ENCODE measurements around the gene MAP2K7.
A peak's percentile ranks its signal among the peaks of the same experiment; 100 is the strongest.

MAP2K7 gene

DNA sequence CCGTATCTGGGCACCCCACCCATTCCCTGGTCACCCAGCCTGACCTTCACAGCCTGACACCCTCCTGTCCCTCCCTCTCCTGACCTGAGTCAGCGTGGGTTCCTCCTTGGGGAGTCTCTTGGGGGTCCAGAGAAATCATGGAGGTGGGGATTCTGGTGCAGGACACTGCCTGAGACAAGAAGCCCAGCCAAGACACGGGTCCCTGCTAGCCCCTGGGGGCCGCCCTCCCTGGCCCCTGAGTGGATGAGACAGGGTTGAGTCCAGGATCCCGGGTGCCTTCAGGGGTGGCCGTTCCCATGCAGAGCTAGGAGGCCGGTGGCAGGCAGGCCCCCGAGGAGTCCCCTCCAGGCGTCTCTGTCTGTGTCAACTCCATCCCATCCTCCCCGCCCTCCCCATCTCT is 1.6 kb downstream of the MAP2K7 start:
- no peak for DNase-seq (ENCODE audit: low read depth)
- TF ChIP-seq, protein P1, sequence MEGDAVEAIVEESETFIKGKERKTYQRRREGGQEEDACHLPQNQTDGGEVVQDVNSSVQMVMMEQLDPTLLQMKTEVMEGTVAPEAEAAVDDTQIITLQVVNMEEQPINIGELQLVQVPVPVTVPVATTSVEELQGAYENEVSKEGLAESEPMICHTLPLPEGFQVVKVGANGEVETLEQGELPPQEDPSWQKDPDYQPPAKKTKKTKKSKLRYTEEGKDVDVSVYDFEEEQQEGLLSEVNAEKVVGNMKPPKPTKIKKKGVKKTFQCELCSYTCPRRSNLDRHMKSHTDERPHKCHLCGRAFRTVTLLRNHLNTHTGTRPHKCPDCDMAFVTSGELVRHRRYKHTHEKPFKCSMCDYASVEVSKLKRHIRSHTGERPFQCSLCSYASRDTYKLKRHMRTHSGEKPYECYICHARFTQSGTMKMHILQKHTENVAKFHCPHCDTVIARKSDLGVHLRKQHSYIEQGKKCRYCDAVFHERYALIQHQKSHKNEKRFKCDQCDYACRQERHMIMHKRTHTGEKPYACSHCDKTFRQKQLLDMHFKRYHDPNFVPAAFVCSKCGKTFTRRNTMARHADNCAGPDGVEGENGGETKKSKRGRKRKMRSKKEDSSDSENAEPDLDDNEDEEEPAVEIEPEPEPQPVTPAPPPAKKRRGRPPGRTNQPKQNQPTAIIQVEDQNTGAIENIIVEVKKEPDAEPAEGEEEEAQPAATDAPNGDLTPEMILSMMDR (IDR thresholded peaks at IDR 0.05; ENCODE audit: insufficient read depth, low read depth, low read length, missing control alignments) = no peak
- peak overlapping the region; percentile 88 for H3K4me3 ChIP-seq (ENCODE audit: low read length)

DNA sequence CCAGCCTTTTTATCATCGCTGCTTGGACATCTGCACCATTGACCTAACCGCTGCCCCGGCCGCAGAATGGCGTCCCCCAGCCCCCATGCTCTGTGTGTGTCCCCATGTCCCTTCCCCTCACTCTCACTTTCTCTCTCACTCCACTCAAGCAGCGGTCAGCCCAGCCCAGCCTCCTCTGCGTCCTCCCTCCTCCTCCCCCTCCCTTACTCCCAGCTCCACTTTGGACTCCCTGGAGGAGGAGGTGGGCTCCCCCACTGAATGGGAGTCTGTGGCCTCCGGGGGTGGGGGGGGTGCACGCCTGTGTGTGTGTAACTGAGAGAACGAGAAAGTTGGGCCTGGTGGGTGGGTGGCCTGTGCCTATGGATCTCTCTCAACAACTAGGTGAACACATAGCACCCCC is 2.2 kb downstream of the MAP2K7 start:
- no peak for DNase-seq (ENCODE audit: low read depth)
- no peak overlapping the region for H3K4me3 ChIP-seq (ENCODE audit: low read length)
- TF ChIP-seq, protein P1 (IDR thresholded peaks at IDR 0.05; ENCODE audit: insufficient read depth, low read depth, low read length, missing control alignments) = no peak

DNA sequence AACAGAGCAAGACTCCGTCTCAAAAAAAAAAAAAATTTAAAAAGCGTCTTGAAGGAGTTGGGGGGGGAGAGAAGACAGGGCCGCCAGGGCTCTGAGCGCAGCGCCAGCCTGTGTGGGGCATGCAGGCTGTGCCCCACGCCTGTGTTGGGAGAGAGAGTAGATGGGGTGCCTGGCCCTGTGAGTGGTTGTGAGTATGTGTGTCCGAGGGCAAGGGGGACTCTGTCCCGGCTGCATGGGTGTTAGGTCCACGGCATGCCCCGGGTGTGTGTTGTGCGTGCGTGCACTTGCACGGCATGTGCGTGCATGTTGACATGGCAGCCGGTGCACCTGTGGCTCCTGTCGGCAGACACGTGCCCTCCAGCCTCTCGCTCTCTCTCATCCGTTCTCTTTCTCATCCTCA is 3.4 kb downstream of the MAP2K7 start:
- no peak for DNase-seq (ENCODE audit: low read depth)
- TF ChIP-seq, protein P1 (IDR thresholded peaks at IDR 0.05; ENCODE audit: insufficient read depth, low read depth, low read length, missing control alignments) = no peak
- no peak overlapping the region for H3K4me3 ChIP-seq (ENCODE audit: low read length)

DNA sequence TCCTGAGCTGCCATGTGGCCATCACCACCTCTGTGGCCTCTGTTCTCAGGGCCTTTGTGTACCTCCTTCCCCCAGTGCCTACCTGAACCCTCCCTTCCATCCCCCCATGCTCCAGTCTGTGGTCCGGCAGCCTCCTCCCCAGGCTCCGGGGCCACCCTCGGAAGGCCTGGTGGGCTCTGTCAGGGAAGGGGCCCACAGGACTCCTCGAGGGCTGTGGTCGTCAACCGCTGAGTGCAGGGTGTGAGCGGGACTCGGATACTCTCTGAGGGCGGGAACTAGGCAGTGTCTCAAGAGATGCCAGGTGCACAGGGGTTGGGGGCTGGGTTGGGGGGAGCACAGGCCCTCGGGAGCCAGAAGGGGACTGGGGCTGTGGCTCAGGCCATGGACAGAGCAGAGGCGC is 3.9 kb downstream of the MAP2K7 start:
- TF ChIP-seq, protein P1 (IDR thresholded peaks at IDR 0.05; ENCODE audit: insufficient read depth, low read depth, low read length, missing control alignments) = no peak
- no peak for DNase-seq (ENCODE audit: low read depth)
- no peak overlapping the region for H3K4me3 ChIP-seq (ENCODE audit: low read length)

DNA sequence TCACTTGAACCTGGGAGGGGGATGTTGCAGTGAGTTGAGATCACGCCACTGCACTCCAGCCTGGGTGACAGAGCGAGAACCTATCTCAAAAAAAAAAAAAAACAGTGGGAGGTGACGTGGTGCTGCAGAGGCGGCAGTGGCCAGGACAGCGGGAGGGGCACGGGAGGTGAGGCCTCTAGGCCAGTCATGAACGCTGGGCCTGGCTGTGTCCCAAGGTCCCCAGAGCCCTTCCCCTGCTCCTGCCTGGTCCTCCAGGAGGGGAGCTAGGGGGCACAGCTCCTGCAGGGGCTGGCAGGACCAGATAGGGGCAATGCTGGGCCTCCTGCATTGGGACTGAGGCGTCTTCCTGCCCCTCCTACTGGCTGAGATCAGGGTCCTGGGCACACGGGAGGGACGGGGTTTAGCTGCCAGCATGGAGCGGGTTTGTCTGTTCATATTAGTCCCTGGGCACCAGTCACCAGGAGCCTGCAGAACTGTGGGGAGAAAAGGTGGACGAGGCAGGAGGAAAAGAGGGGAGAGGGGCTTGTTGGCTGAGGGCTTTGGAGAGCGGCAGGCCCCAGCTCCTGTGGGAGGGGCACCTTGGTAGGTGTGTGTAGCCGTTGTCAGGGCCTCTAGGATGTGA is 4.5 kb downstream of the MAP2K7 start:
- DNase-seq (ENCODE audit: low read depth) = no peak
- no peak overlapping the region for H3K4me3 ChIP-seq (ENCODE audit: low read length)
- TF ChIP-seq, protein P1 (IDR thresholded peaks at IDR 0.05; ENCODE audit: insufficient read depth, low read depth, low read length, missing control alignments) = no peak

DNA sequence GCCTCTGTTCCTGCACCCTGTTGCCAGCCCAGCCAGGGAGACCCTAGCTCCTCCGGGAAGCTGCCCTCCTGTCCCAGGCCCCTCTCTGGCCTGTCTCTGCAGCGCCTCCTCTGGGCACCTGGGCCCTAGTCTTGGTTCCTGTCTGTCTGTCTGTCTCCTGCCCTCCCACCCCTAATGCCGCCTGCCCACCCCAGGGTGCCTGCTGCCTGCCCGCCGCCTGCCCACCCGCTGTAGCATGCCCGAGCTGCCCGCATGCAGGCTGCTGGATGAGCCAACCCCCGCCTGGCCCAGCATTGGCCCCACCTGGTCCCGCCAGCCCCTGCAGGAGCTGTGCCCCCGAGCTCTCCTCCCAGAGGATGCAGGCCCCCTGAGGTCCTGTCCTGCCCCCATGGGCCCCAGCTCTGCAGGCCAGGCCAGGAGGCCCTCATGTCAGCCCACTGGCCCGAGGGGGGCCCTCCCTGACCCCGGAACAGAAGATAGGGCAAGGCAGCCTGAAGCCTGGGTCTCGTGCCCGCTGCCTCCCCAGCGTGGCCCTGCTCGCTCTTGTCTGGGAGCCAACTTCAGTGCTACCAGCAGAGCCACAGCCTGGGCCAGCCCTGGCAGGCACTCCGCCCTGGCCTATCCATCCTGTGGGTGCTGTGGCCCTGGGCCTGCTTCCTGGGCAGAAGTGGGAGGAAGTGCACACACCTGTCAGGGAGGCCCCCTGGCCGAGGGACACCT is 5.2 kb downstream of the MAP2K7 start:
- no peak overlapping the region for H3K4me3 ChIP-seq (ENCODE audit: low read length)
- DNase-seq (ENCODE audit: low read depth) = no peak
- TF ChIP-seq, protein P1 (IDR thresholded peaks at IDR 0.05; ENCODE audit: insufficient read depth, low read depth, low read length, missing control alignments) = no peak

All from epithelial cell of esophagus (primary cell).